ENCODE measurements around the gene MRPL12.

DNA sequence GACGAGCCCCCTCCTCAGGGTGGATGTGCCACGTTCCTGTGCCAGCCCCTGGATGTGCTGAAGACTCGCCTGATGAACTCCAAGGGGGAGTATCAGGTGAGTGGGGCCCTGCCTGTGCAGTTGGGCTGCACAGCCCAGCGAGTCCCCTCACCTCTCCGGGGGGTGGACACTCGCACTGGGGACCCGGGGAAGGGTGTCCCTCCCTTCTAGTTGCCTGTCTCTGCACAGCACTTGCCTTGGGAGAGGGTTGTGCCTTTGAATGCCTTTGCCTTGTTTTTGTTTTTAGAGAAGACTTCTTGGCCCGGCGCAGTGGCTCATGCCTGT, 14.6 kb downstream of the MRPL12 start:
- TF ChIP-seq, protein P1, sequence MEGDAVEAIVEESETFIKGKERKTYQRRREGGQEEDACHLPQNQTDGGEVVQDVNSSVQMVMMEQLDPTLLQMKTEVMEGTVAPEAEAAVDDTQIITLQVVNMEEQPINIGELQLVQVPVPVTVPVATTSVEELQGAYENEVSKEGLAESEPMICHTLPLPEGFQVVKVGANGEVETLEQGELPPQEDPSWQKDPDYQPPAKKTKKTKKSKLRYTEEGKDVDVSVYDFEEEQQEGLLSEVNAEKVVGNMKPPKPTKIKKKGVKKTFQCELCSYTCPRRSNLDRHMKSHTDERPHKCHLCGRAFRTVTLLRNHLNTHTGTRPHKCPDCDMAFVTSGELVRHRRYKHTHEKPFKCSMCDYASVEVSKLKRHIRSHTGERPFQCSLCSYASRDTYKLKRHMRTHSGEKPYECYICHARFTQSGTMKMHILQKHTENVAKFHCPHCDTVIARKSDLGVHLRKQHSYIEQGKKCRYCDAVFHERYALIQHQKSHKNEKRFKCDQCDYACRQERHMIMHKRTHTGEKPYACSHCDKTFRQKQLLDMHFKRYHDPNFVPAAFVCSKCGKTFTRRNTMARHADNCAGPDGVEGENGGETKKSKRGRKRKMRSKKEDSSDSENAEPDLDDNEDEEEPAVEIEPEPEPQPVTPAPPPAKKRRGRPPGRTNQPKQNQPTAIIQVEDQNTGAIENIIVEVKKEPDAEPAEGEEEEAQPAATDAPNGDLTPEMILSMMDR (IDR thresholded peaks at IDR 0.05): no peak
- TF ChIP-seq POLR2A (IDR thresholded peaks at IDR 0.05) (no peak), EP300 (IDR thresholded peaks at IDR 0.05) (no peak)

All from tibial nerve (tissue), 4 donors.